Stimulated activated effector memory CD8-positive, alpha-beta T cell treated with anti-CD3 and anti-CD28 coated beads, Interleukin-12 subunit alpha, Interleukin-12 subunit beta, amount 100 ng/mL, for 72 hours (primary cell): ENCODE results near the gene ADCY7.
"Not testable (repeated sequence)": the region's sequence is repeated elsewhere in the genome, so short reads cannot be mapped to it uniquely, and the experiment has no call there.

ENCODE experiments used
- ATAC-seq: fragments of 150-1000 bp; cut with Tn5 transposase; 2 replicates; pipeline ENCODE4 v1.10.0; 2021
- DNase-seq, 2 donors: peaks; one replicate each; pipeline ENCODE4 v3.0.0; 2021 to 2022; ENCODE audit warnings: low spot score in 2 of 2
- H3K27ac Mint-ChIP-seq: one replicate; pipeline ENCODE4 v1.8.0; 2022; ENCODE audit warnings: mild to moderate bottlenecking, mixed read lengths
- H3K36me3 Mint-ChIP-seq: one replicate; pipeline ENCODE4 v1.8.0; 2022; ENCODE audit warnings: mild to moderate bottlenecking, mixed read lengths
- H3K4me1 Mint-ChIP-seq: one replicate; pipeline ENCODE4 v1.8.0; 2022; ENCODE audit warnings: mixed read lengths
- H3K4me3 Mint-ChIP-seq: one replicate; pipeline ENCODE4 v1.8.0; 2022; ENCODE audit warnings: mild to moderate bottlenecking, mixed read lengths
- H3K9me3 Mint-ChIP-seq: one replicate; pipeline ENCODE4 v1.8.0; 2022; ENCODE audit warnings: mixed read lengths

ADCY7 gene

DNA sequence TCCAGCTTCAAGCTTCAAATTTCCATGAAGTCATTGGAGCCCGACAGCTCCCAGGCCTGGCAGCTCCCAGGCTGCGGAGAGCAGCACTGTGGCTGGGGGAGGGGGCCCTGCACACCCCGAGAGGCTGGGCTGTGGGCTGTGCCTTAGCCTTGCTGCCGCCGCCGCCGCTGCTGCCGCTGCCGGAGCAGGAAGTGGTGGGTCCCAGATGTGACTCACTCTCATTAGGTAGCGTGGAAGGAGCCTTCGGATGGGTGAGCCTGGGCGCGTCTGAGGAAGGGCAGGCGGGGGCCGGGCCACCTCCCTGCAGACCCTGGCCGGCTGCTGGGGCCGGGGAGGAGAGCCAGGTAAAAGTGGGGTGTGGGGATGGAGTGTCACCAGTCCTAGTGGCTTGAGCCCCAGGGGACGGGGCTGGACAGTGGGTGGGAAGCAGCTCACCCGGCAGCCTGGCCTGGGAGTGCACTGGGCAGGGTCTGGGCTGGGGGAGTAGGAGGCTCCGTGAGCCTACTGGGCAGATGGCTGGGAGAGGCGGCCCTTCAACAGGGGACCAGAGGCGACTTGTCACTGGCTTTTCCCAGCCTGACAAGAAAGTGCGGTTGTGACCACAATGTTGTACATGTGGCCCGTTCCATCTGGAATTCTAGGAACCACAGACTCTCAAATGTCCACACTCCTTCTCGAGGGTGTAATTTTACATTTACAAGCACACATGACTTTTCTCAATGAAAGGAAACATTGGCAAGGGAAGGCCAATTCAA, at the start of gene ADCY7:
Gene ADCY7, plus strand, starts transcription at position 215 of the 755 bp plus-strand sequence. CDS start 21,629 bp downstream, outside the sequence.
- Mint-ChIP-seq H3K36me3 (peaks cover 23% of the 10 kb centered on the region), H3K27ac (peak within 1 kb of the TSS; percentile 100), H3K4me3 (peak within 1 kb of the TSS; percentile 81), H3K9me3 (no peaks in the 10 kb centered on the region), H3K4me1 (peaks cover 93% of the 10 kb centered on the region)
- ATAC-seq, result peak; percentile 81
- DNase-seq, result peak; percentile 69 to 88

DNA sequence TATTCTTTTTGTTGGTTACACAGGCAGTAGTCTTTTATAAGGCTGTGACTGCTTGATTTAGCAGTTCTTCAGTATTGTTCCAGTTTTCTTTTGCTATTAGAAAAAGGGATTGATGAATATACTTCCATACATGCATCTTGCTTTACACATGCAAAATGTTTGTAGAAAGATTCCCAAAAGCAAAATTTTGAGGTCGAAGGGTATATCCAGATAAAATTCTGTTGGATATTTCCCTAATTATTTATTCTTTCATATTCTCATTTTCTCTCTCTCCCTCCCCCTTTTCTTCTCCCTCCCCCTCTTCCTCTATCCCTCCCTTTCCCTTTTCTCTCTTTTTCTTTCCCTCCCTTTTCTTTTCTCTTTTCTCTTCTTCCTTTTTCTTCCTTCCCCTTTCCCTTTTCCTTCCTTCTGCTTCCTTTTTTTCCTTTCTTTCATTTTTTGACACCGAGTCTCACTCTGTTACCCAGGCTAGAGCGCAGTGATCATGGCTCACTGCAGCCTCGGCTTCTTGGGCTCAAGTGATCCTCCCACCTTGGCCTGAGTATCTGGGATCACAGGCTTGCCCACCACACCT, 46.9 kb upstream of the ADCY7 start:
- H3K36me3 Mint-ChIP-seq, result peaks cover 71% of the 10 kb centered on the region
- ATAC-seq (no peak), DNase-seq (no peak)
- H3K4me1 Mint-ChIP-seq, result peaks cover 11% of the 10 kb centered on the region
- peak overlapping the region; percentile 33 for H3K27ac Mint-ChIP-seq
- no peak overlapping the region for H3K4me3 Mint-ChIP-seq
- no peaks in the 10 kb centered on the region for H3K9me3 Mint-ChIP-seq

DNA sequence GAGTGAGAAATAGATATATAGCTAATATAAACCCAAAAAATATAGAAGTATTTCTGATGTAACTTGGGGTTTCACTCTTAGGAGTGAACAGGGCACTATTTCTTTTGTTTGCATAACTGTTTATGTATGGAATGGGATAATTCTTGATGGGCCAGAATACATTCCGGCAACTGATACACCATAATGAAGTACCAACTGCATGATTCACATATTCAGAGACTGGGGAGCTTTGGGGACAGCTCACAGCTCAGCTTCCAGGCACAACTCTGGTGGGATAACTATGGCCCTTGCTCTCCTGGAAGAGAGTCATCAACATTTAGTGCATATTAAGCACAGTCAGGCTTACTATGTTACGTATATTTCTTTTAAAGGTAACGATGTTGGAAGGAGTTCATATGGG, 42.1 kb upstream of the ADCY7 start:
- Mint-ChIP-seq H3K4me1 (no peaks in the 10 kb centered on the region), H3K27ac (no peak overlapping the region), H3K9me3 (no peaks in the 10 kb centered on the region), H3K36me3 (peaks cover 75% of the 10 kb centered on the region), H3K4me3 (no peak overlapping the region)
- ATAC-seq (no peak), DNase-seq (no peak)

DNA sequence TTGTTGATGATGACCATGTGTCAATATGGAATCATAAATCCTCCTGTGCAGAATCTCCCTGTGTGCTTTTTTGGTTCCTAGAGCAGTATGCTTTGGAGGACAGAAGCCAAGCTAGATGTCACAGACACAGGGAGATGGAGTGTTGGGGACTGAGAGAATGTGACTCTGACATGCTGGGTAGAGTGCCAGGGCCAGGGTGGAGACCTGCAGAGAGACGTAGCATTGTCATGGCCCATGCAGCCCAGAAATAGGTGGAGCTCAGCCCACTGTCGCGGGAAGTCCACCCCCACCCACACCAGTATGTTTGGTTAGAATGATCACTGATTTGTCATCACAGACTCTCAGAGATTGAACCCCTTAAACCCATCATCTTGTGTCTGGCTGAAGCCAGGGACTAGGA, 39.2 kb upstream of the ADCY7 start:
- Mint-ChIP-seq H3K4me3 (no peak overlapping the region), H3K36me3 (peaks cover 78% of the 10 kb centered on the region), H3K4me1 (no peaks in the 10 kb centered on the region), H3K27ac (peak overlapping the region; percentile 29), H3K9me3 (no peaks in the 10 kb centered on the region)
- DNase-seq (peak in 1 of 2 donors; percentile 44), ATAC-seq (peak; percentile 48)

DNA sequence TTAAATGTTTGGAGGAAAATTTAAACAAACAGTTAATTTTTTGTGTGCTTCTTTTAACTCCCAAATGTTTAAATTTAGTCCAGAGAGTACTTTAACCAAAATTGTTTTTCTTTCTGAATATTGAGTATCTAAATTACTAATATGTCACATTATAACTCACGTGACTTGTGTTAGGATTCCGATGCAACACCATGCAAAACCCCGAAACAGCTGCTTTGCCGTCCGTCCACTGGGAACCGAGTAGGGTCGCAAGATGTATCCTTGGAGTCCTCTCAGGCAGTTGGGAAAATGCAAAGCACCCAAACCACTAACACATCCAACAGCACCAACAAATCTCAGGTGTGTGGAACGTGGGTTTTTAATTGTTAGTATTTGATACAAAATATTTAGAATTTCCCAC, 38.7 kb upstream of the ADCY7 start:
- peaks cover 72% of the 10 kb centered on the region for H3K36me3 Mint-ChIP-seq
- no peaks in the 10 kb centered on the region for H3K9me3 Mint-ChIP-seq
- DNase-seq (no peak), ATAC-seq (no peak)
- no peaks in the 10 kb centered on the region for H3K4me1 Mint-ChIP-seq
- H3K27ac Mint-ChIP-seq, result no peak overlapping the region
- H3K4me3 Mint-ChIP-seq, result no peak overlapping the region

DNA sequence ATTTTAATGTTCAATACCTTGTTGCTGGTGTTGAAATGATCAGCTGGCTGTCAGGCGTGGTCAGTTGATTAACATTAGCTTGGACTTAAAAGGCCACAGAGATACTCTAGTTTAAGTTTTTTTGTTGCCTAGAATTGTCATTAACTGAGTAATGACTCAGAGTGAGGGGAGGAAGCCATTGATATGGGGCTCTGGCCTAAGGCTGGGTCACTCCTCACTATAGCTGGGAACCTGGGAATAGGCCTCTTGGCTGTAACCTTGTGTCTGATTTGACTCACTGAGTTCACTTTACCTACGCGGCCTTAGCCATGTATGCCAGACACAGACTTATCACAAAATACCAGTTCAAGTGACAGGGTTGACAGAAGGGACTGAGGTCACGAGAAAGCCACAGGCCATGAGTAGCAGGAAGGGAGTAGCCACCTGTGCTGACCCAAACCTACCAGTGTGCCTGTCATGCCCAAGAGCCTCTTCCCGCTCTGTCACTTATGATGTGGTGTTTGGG, 37.9 kb upstream of the ADCY7 start:
- H3K36me3 Mint-ChIP-seq, result peaks cover 66% of the 10 kb centered on the region
- no peak overlapping the region for H3K4me3 Mint-ChIP-seq
- no peaks in the 10 kb centered on the region for H3K9me3 Mint-ChIP-seq
- DNase-seq, result peak in 1 of 2 donors; percentile 45
- H3K27ac Mint-ChIP-seq, result no peak overlapping the region
- peak; percentile 65 for ATAC-seq
- H3K4me1 Mint-ChIP-seq, result no peaks in the 10 kb centered on the region

DNA sequence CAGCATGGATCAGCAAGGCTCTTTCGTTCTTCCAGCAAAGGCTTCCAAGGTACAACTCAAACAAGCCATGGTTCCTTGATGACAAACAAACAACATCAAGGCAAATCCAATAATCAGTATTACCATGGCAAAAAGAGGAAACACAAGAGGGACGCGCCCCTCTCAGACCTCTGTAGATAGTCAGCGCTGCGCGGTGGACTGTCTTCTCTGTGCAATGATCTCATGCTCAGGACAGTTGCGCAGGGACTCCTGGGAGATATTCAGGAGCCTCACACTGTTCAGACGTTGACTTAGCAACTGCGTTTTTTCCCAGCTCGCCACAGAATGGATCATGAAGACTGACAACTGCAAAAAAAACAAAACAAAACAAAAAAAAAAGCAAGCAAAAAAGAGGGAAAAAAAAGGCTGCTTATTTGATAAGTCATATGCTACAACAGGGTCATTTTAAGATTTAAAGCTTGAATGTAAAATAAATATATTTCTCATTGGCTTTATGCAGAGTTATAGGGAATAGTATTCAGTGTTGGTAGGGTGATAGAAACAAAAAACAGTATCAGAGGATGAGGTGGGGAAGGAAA, 37.1 kb upstream of the ADCY7 start:
- ATAC-seq, result no peak
- Mint-ChIP-seq H3K4me1 (no peaks in the 10 kb centered on the region), H3K4me3 (no peak overlapping the region), H3K9me3 (no peaks in the 10 kb centered on the region), H3K27ac (no peak overlapping the region), H3K36me3 (peaks cover 66% of the 10 kb centered on the region)
- no peak for DNase-seq

DNA sequence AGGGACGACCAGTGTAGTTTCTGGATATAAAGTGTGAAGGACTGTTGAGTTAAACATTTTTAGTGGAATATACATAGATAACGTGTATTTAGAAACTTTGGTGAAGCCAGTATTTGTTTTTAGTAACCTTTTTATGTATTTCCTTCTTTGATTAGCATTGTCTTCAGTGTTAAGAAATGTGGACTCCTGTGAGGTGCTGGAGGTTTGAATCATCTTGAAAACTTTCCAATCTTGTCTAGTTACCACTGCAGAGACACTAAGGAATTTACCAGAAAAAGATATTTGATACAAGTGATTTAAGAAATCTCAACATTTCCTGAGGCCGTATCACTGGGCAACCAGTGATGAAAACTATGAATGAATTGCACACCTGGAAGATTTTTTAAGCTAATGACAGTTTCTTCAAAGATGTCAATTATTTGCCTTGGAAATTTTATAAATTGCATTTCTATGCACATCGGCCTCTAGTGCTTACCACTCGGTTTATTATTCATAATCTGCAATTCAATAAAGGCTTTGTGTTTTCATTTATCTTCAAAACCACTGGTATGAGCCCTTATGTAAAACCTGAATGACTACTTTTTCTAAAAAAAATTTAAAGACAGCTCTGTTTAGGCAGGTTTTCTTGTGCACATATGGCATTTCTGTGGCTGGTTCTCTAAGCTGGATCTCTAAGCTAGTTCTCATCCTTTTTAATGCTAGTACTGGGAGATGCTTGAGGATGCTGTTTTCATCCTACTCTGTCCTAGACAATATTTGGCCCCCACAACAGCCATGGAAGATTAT, 31.4 kb upstream of the ADCY7 start:
- DNase-seq, result no peak
- H3K27ac Mint-ChIP-seq, result no peak overlapping the region

DNA sequence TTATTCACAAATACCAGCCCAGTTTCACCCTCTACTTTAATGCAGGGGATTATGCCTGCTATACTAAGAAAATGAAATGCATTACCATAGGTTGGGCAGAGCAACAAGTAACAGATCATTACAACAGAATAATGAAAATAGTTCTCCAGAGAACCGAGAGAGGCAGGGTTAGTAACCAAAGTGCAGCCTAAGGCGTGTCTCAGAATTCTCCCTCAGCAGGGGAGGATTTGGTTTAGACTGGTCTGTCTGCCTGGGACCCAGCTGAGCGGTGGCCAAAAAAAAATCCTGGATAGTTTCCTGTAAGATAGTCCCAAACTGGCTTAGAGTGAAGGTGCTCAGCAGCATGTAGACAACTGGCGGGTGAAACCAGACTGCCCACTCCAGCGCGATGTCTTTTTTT, 30.8 kb upstream of the ADCY7 start:
- Mint-ChIP-seq H3K9me3 (no peaks in the 10 kb centered on the region), H3K4me3 (no peak overlapping the region), H3K4me1 (no peaks in the 10 kb centered on the region), H3K36me3 (peaks cover 8% of the 10 kb centered on the region), H3K27ac (no peak overlapping the region)
- no peak for ATAC-seq
- no peak for DNase-seq

More for the DNA sequence above, 31.4 kb upstream of the ADCY7 start:
- Mint-ChIP-seq H3K4me3 (no peak overlapping the region), H3K9me3 (no peaks in the 10 kb centered on the region), H3K36me3 (peaks cover 14% of the 10 kb centered on the region), H3K4me1 (no peaks in the 10 kb centered on the region)
- no peak for ATAC-seq

DNA sequence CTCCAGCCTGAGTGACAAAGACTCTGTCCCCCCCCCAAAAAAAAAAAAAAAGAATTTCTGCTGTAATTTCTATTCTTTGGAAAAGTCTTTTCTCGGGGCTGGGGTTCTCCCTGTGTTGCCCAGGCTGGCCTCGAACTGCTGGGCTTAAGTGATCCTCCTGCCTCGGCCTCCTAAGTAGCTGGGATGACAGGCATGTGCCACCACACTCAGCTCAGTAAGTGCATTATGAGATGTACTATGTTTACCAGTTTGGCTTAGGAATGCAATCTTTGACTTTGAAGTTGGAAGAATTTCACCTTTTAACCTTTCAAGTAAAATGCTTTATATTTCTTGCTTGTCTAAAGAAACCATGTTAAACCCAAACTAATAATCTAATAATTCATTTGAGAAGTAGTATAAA, 28.0 kb upstream of the ADCY7 start:
- no peak overlapping the region for H3K4me3 Mint-ChIP-seq
- no peak for DNase-seq
- no peak overlapping the region for H3K27ac Mint-ChIP-seq
- no peaks in the 10 kb centered on the region for H3K36me3 Mint-ChIP-seq
- ATAC-seq, result no peak
- H3K4me1 Mint-ChIP-seq, result no peaks in the 10 kb centered on the region
- H3K9me3 Mint-ChIP-seq, result no peaks in the 10 kb centered on the region

DNA sequence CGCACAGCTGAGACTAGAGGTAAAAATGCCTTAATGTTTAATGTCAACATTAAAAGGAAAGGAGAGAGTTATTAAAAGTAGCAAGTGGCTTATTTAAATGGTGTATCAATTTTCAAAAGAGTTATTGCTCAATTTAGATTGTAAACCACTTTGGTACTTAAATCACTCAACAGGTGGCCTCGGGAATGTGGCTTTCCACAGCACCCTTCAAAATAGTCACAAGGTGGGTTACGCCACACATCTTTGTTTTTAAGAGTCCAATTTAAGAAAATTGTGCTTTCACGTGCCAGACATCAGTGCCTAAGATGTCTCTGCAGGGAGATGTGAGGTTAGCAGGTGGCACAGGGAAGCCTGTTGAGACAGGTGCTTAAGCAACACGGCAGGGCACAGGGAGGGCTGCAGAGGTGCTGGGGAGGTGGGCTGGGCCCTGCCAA, 27.5 kb upstream of the ADCY7 start:
- no peaks in the 10 kb centered on the region for H3K36me3 Mint-ChIP-seq
- no peaks in the 10 kb centered on the region for H3K4me1 Mint-ChIP-seq
- no peak overlapping the region for H3K27ac Mint-ChIP-seq
- H3K4me3 Mint-ChIP-seq, result no peak overlapping the region
- no peaks in the 10 kb centered on the region for H3K9me3 Mint-ChIP-seq
- no peak for ATAC-seq
- DNase-seq, result peak in 1 of 2 donors; percentile 37

DNA sequence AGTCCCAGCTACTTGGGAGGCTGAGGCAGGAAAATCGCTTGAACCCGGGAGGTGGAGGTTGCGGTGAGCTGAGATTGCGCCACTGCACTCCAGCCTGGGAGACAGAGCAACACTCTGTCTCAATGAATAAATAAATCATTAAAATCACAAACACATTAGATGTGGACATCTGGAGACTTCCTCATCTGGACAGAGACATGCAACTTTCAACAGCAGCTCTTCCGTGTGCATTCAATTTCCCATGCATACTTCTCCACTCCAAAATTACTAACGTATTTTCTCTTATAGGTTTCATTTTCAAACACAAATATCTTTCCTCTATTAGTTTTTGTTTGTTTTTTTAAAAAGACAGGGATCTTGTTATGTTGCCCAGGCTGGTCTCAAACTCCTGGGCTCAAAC, 23.3 kb upstream of the ADCY7 start:
- not testable (repeated sequence) for H3K4me3 Mint-ChIP-seq, ATAC-seq, H3K36me3 Mint-ChIP-seq, DNase-seq, H3K27ac Mint-ChIP-seq, H3K9me3 Mint-ChIP-seq
- peaks cover 21% of the 10 kb centered on the region for H3K4me1 Mint-ChIP-seq

DNA sequence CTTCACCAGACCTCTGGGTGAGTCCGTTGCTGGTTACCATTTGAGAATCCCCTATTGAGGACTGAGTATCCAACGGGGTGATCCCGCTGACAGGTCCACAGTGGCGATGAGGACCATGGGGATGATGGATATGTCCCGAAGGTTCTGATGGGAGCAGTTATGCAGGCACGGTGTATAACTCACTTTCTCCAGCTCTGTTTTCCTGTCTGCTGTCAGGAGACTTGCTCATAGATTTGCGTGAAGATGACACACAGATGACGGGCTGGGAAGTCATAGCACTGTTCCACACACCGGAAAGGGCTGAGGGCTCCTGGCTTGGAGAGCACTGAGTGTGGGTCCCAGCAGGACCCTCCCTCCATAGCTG, 22.2 kb upstream of the ADCY7 start:
- no peak overlapping the region for H3K27ac Mint-ChIP-seq

DNA sequence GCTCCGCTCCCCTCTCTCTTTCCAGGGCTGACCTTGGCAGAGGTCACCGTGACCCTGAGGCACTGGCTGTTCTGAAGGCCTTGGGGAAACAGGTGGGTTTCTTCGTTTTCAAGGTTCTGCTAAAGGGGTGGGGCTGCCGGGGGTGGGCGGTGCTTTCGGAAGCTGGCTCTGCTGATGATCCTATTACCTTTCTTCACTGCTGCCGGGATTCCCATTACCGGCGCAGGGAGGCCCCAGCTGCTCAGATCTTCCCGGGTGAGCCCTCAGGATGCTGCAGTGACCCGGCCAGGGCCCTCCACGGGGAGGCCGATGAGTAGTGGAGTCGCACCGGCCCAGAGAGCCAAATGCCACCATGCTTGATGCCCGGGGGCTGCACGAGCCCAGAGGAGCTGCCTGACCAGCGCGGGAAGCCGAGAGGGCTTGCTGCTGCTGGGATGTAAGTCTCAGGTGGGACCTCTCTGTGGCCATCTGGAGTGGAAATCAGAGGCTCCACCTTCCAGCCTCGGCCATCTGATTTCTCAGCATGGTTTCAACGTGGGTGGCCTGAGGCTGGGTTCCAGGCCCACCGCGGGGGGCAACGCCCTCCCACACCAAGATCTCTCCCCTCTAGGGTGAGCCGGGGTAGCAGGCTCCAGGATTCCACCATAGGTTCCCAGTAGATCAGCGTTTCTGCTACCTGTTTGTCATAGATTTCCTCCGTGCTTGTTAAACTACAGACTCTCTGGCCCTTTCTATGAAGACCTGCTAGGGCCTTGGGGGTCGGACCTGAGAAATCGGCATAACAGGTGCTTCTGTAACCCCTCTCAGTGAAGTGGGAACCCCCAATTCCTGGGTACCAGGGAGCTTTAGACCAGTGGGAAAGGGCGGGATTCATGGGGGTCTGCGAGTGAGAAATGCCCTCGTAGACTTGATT, 21.6 kb upstream of the ADCY7 start:
- H3K9me3 Mint-ChIP-seq, result no peaks in the 10 kb centered on the region
- DNase-seq (peak in 1 of 2 donors; percentile 48), ATAC-seq (no peak)
- peaks cover 21% of the 10 kb centered on the region for H3K4me1 Mint-ChIP-seq
- peak overlapping the region; percentile 81 for H3K4me3 Mint-ChIP-seq
- no peaks in the 10 kb centered on the region for H3K36me3 Mint-ChIP-seq
- H3K27ac Mint-ChIP-seq, result peak overlapping the region; percentile 90

More for the DNA sequence above, 22.2 kb upstream of the ADCY7 start:
- ATAC-seq (no peak), DNase-seq (peak in 1 of 2 donors; percentile 45)
- Mint-ChIP-seq H3K9me3 (no peaks in the 10 kb centered on the region), H3K4me3 (no peak overlapping the region), H3K36me3 (no peaks in the 10 kb centered on the region), H3K4me1 (peaks cover 21% of the 10 kb centered on the region)
